Common myeloid progenitor, CD34-positive (primary cell): ENCODE results near the gene PTGDR.

Experiments used
- CTCF ChIA-PET: fragments of 350-600 bp; sonication (Branson Sonifier 250); formaldehyde crosslinking; loops from one replicate; lab custom pipeline; 2021; ENCODE audit warnings: antibody characterized with exemption; lab: Charles Lee
- POLR2A ChIA-PET: fragments of 350-600 bp; sonication (Branson Sonifier 250); formaldehyde crosslinking; loops from one replicate; lab custom pipeline; 2021; ENCODE audit warnings: antibody characterized with exemption; lab: Charles Lee
- DNase-seq, 3 donors: peaks; one replicate each; pipeline versions ENCODE4 v3.0.0 to v3.0.0-alpha.2; 2013
- H3K27ac ChIP-seq, 2 experiments: 1 replicate in 1 of 2; 2 replicates in 1 of 2; pipeline ENCODE4 v1.7.0; 2013; ENCODE audit warnings: inconsistent platforms in 2 of 2, low read length in 2 of 2, mild to moderate bottlenecking in 2 of 2, low read depth in 1 of 2, moderate library complexity in 1 of 2; ENCODE audit not compliant: severe bottlenecking in 2 of 2, insufficient read depth in 1 of 2, poor library complexity in 1 of 2
- H3K27me3 ChIP-seq, 5 experiments: replicated peaks in 2 of 5; 1 replicate in 3 of 5; 2 replicates in 2 of 5; pipeline versions ENCODE4 v1.6.1 to v1.7.0; 2013; ENCODE audit warnings: low read length in 4 of 5, mild to moderate bottlenecking in 2 of 5, moderate library complexity in 2 of 5, inconsistent platforms in 1 of 5; ENCODE audit not compliant: insufficient read depth in 5 of 5, control insufficient read depth in 4 of 5
- H3K36me3 ChIP-seq, 4 experiments: 1 replicate in 2 of 4; 2 replicates in 2 of 4; pipeline versions ENCODE4 v1.6.1 to v1.7.0; 2013; ENCODE audit warnings: low read length in 3 of 4, control low read depth in 1 of 4, mild to moderate bottlenecking in 1 of 4; ENCODE audit not compliant: control insufficient read depth in 4 of 4, insufficient read depth in 4 of 4
- H3K4me1 ChIP-seq, 4 experiments: 1 replicate in 3 of 4; 2 replicates in 1 of 4; pipeline versions ENCODE4 v1.6.1 to v1.7.1; 2013; ENCODE audit warnings: low read length in 3 of 4, mild to moderate bottlenecking in 3 of 4, control low read depth in 1 of 4, inconsistent platforms in 1 of 4, moderate library complexity in 1 of 4; ENCODE audit not compliant: control insufficient read depth in 4 of 4, insufficient read depth in 4 of 4; ENCODE audit errors: control extremely low read depth in 1 of 4
- H3K4me3 ChIP-seq, 7 experiments: 1 replicate in 4 of 7; 2 replicates in 3 of 7; pipeline versions ENCODE4 v1.5.1 to v1.7.0; 2013; ENCODE audit warnings: mild to moderate bottlenecking in 7 of 7, low read length in 6 of 7, moderate library complexity in 6 of 7, inconsistent platforms in 2 of 7, low read depth in 2 of 7, control low read depth in 1 of 7; ENCODE audit not compliant: insufficient read depth in 4 of 7, control insufficient read depth in 1 of 7; ENCODE audit errors: extremely low read depth in 1 of 7
- H3K9me3 ChIP-seq, 5 experiments: 1 replicate in 4 of 5; 2 replicates in 1 of 5; pipeline versions ENCODE4 v1.6.1 to v1.7.1; 2013; ENCODE audit warnings: low read length in 4 of 5, mild to moderate bottlenecking in 2 of 5, inconsistent platforms in 1 of 5, low read depth in 1 of 5, moderate library complexity in 1 of 5; ENCODE audit not compliant: control insufficient read depth in 4 of 5, insufficient read depth in 2 of 5; ENCODE audit errors: control extremely low read depth in 1 of 5
- WGBS: methylation state at CpG from one replicate; pipeline ENCODE4 v1.1.5; 2013; ENCODE audit not compliant: insufficient coverage; 5-methylcytosine and 5-hydroxymethylcytosine counted together

The PTGDR gene

GRCh38 chr14:52325126-52325525 lies 57.6 kb downstream of the PTGDR start:
- DNase-seq: peak in 2 of 3 donors; percentile 79 to 82

GRCh38 chr14:52325630-52326029 lies 58.1 kb downstream of the PTGDR start:
- no peak for DNase-seq
- POLR2A ChIA-PET: no interaction called here

More at GRCh38 chr14:52325126-52325525, 57.6 kb downstream of the PTGDR start:
- ChIA-PET CTCF (interaction anchor here (2.6 kb wide), 1 partner anchor 8 kb away, joined by 10 read pairs; no protein-coding TSS in a partner anchor), POLR2A (no interaction called here)
- H3K4me3 ChIP-seq: no peak overlapping the region
- H3K36me3 ChIP-seq: peaks cover 5 to 46% (median 18%) of the 10 kb centered on the region in 4 experiments
- H3K27ac ChIP-seq: no peak overlapping the region
- peaks cover 3 to 18% (median 11%) of the 10 kb centered on the region in 5 experiments for H3K9me3 ChIP-seq
- no CpG with 5 or more reads among the region's 3 CpGs for WGBS
- H3K4me1 ChIP-seq: peaks cover 7 to 24% (median 10%) of the 10 kb centered on the region in 4 experiments
- no peaks in the 10 kb centered on the region for H3K27me3 ChIP-seq

More at GRCh38 chr14:52325630-52326029, 58.1 kb downstream of the PTGDR start:
- Histone ChIP-seq H3K27me3 (no peaks in the 10 kb centered on the region), H3K27ac (no peak overlapping the region), H3K9me3 (peaks cover 3 to 17% (median 10%) of the 10 kb centered on the region in 5 experiments), H3K36me3 (peaks cover 3 to 44% (median 17%) of the 10 kb centered on the region in 4 experiments), H3K4me1 (peaks cover 7 to 24% (median 10%) of the 10 kb centered on the region in 4 experiments), H3K4me3 (no peak overlapping the region)
- CTCF ChIA-PET: interaction anchor here (2.6 kb wide), 1 partner anchor 9 kb away, joined by 10 read pairs; no protein-coding TSS in a partner anchor
- WGBS: 100% methylated on average over 3 of the region's 3 CpGs
